ENCODE measurements around the gene DCLK1. TPM values are rescaled to one million over a fixed set of nuclear protein-coding genes. Genes with fewer than 3 reads are reported as not detected.

The DCLK1 gene
- total and polyA plus RNA-seq, 10 donors, result 2.0 to 22.1 (median 11.7) TPM

GRCh38 chr13:35884211-35884760 lies 246.9 kb downstream of the DCLK1 start:
- DNase-seq, result no peak
- no peaks in the 10 kb centered on the region for H3K36me3 ChIP-seq
- H3K4me1 ChIP-seq, result no peaks in the 10 kb centered on the region
- TF ChIP-seq POLR2A (IDR thresholded peaks at IDR 0.05), result no peak
- TF ChIP-seq POLR2AphosphoS5 (IDR thresholded peaks at IDR 0.05), result no peak
- TF ChIP-seq, protein P1, sequence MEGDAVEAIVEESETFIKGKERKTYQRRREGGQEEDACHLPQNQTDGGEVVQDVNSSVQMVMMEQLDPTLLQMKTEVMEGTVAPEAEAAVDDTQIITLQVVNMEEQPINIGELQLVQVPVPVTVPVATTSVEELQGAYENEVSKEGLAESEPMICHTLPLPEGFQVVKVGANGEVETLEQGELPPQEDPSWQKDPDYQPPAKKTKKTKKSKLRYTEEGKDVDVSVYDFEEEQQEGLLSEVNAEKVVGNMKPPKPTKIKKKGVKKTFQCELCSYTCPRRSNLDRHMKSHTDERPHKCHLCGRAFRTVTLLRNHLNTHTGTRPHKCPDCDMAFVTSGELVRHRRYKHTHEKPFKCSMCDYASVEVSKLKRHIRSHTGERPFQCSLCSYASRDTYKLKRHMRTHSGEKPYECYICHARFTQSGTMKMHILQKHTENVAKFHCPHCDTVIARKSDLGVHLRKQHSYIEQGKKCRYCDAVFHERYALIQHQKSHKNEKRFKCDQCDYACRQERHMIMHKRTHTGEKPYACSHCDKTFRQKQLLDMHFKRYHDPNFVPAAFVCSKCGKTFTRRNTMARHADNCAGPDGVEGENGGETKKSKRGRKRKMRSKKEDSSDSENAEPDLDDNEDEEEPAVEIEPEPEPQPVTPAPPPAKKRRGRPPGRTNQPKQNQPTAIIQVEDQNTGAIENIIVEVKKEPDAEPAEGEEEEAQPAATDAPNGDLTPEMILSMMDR (IDR thresholded peaks at IDR 0.05 in 8 of 11, conservative IDR thresholded peaks at IDR 0.05 in 3 of 11), result no peak
- H3K27ac ChIP-seq, result no peak overlapping the region
- no peak overlapping the region for H3K4me3 ChIP-seq
- intact Hi-C loops (cut with DNase I; ENCODE audit: low total_unique reads), result no loop called here
- 61 to 83% (median 73%) methylated on average over 4 of the region's 4 CpGs for WGBS, 5 donors
- H3K9me3 ChIP-seq, result peaks cover 0 to 4% (median 0%) of the 10 kb centered on the region in 8 donors
- H3K27me3 ChIP-seq (replicated peaks in 1 of 7), result no peaks in the 10 kb centered on the region

DNA sequence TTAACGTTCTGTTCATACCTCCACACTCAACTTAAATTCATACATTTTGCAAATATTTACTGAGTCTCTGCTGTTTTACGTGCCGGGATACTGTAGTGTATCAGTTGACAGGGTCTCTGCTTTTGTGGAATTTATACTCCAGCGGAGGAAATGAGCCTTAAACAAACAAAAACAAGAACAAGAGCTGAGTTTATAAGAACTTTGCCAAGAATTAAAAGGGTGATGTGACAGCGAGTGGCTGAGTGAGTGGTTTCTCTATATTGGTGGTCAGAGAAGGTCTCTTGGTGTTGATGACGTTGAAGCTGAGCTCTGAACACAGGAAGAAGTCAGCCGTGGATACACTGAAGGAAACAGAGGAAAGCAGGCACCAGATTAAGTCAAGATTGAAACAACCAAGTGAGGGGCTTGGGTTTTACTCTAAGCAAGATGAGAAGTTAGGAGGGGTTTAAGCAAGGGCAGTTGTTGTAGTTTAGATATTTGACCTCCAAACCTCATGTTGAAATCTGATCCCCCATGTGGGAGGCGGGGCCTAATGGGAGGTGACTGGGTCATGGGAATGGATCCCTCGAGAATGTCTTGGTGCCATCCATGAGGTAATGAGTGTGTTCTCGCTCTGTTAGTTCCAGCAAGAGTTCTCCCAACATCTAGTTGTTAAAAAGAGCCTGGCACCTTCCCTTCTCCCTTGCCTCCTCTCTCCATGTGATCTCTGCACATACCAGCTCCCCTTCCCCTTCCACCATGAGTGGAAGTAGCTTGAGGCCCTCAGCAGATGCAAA lies 248.3 kb downstream of the DCLK1 start:
- WGBS, 5 donors, result 66 to 76% (median 70%) methylated on average over 10 of the region's 10 CpGs
- H3K4me3 ChIP-seq, result no peak overlapping the region
- H3K9me3 ChIP-seq, result peaks cover 0 to 4% (median 0%) of the 10 kb centered on the region in 8 donors
- H3K36me3 ChIP-seq, result no peaks in the 10 kb centered on the region
- TF ChIP-seq POLR2A (IDR thresholded peaks at IDR 0.05) (no peak), POLR2AphosphoS5 (IDR thresholded peaks at IDR 0.05) (no peak)
- TF ChIP-seq, protein P1 (IDR thresholded peaks at IDR 0.05 in 8 of 11, conservative IDR thresholded peaks at IDR 0.05 in 3 of 11), result no peak
- H3K27ac ChIP-seq, result no peak overlapping the region
- no peaks in the 10 kb centered on the region for H3K27me3 ChIP-seq (replicated peaks in 1 of 7)
- no peaks in the 10 kb centered on the region for H3K4me1 ChIP-seq
- no peak for DNase-seq
- intact Hi-C loops (cut with DNase I; ENCODE audit: low total_unique reads), result no loop called here

- H3K27ac ChIP-seq, result no peak overlapping the region
- intact Hi-C loops (cut with DNase I; ENCODE audit: low total_unique reads), result no loop called here
These were observed 249.8 kb downstream of the DCLK1 start for GRCh38 chr13:35881360-35881759.

GRCh38 chr13:35879111-35879510 lies 252.1 kb downstream of the DCLK1 start:
- intact Hi-C loops (cut with DNase I; ENCODE audit: low total_unique reads), result no loop called here
- peaks cover 0 to 4% (median 0%) of the 10 kb centered on the region in 8 donors for H3K9me3 ChIP-seq

More at GRCh38 chr13:35881360-35881759, 249.8 kb downstream of the DCLK1 start:
- no peaks in the 10 kb centered on the region for H3K36me3 ChIP-seq
- no peak overlapping the region for H3K4me3 ChIP-seq
- no peaks in the 10 kb centered on the region for H3K27me3 ChIP-seq (replicated peaks in 1 of 7)
- DNase-seq, result no peak
- 74 to 88% (median 83%) methylated on average over 1 of the region's 1 CpG for WGBS, 5 donors
- peaks cover 0 to 4% (median 0%) of the 10 kb centered on the region in 8 donors for H3K9me3 ChIP-seq
- H3K4me1 ChIP-seq, result no peaks in the 10 kb centered on the region
- no peak for TF ChIP-seq POLR2A (IDR thresholded peaks at IDR 0.05)
- TF ChIP-seq, protein P1 (IDR thresholded peaks at IDR 0.05 in 8 of 11, conservative IDR thresholded peaks at IDR 0.05 in 3 of 11), result no peak
- no peak for TF ChIP-seq POLR2AphosphoS5 (IDR thresholded peaks at IDR 0.05)

More at GRCh38 chr13:35879111-35879510, 252.1 kb downstream of the DCLK1 start:
- WGBS, 5 donors, result 70 to 78% (median 72%) methylated on average over 4 of the region's 4 CpGs
- DNase-seq, result no peak
- Histone ChIP-seq H3K27ac (no peak overlapping the region), H3K4me3 (no peak overlapping the region), H3K4me1 (no peaks in the 10 kb centered on the region), H3K27me3 (replicated peaks in 1 of 7) (no peaks in the 10 kb centered on the region), H3K36me3 (no peaks in the 10 kb centered on the region)
- TF ChIP-seq, protein P1 (IDR thresholded peaks at IDR 0.05 in 8 of 11, conservative IDR thresholded peaks at IDR 0.05 in 3 of 11), result no peak
- TF ChIP-seq POLR2A (IDR thresholded peaks at IDR 0.05), result no peak
- TF ChIP-seq POLR2AphosphoS5 (IDR thresholded peaks at IDR 0.05), result no peak

Measured in spleen (tissue), 11 donors.